ENCODE data around the gene TRIP11.
"Not testable (repeated sequence)": the region's sequence is repeated elsewhere in the genome, so short reads cannot be mapped to it uniquely, and the experiment has no call there.

The TRIP11 gene
- 41.2 to 115 reads per million in 2 donors for total RNA-seq

DNA sequence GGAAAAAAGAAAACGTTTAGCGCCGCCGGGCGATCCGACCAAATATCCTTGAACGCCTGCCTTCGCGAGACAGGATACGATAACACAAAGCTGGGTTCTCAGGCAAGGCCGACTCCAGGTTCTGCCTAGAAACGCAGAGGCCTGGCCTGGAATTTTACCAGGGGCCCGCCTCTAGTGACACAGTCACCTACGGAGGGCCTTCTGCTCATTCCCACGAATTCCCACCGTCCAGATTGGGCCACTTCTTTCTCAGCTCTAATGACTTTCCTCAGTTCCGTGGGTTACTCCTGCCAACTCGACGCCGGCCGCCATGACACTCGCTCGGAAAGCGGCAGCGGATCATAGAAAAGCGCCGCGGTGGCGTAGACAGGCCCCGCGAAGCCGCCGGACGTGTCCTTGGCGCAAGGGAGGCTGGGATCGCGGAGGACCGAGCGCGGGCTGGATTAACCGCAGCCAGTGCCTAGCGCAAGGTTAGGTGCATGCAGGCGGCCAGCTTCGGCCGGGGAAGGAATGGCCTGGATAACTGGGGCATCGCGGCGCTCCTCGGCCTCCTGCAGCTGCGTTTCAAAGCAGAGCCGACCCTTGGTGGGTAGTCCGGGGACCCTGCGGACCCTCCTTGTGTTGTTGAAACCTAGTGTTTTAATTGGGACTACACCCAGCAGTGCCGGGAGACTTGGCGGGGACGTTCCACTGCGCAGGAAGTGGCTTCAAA is at the start of gene TRIP11:
Gene TRIP11, minus strand, starts transcription at position 341 of the 712 bp plus-strand sequence. CDS start 374 bp downstream, outside the sequence.
- peak; percentile 82 to 98 (median 91) for DNase-seq

DNA sequence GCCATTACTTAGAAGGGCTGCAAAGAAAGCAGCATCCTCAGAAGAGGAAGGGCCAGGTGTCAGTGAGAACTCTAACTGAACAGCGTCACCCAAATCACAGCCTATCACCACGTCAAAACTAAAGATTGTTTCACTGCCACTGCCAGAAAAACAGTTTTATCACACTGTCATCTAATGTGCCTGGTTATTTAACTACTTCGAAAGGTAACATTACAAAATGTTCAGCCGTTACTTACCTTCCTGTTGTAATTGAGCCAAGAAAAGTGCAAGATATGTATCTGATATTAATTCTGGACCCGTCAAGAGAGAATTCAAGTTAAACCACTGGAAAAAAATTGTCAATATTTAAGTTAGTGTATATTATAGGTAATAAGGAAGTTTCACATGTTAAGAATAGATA is 48.6 kb upstream of the TRIP11 start:
- no peak for DNase-seq

GRCh38 chr14:92074555-92074954 is 34.7 kb upstream of the TRIP11 start:
- DNase-seq = no peak

GRCh38 chr14:92058006-92058917 is 18.4 kb upstream of the TRIP11 start:
- no peak for DNase-seq

DNA sequence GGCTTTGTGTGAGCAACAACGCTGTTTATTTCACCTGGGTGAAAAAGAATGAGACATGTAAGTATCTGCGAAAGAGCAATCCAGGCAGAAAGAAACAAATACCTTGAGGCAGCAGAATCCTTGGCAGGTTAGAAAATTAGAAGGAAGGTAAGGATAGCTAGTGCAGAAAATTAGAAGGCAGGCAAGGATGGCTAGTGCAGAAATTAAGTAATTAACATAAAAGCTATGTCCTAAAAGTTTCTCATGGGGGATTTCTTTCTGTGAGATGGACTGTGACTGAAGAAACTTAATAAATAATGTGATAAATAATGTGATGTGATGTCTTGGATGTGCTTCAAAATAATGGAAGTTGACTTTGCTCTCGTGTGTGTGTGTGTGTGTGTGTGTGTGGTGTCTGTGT is 9.9 kb upstream of the TRIP11 start:
- DNase-seq = no peak

GRCh38 chr14:92049221-92049620 is 9.4 kb upstream of the TRIP11 start:
- DNase-seq = not testable (repeated sequence)

GRCh38 chr14:92045904-92046303 is 6.0 kb upstream of the TRIP11 start:
- peak in 1 of 5 experiments; percentile 10 for DNase-seq

- not testable (repeated sequence) for DNase-seq
These were observed 1.9 kb upstream of the TRIP11 start for GRCh38 chr14:92041766-92042165.

DNA sequence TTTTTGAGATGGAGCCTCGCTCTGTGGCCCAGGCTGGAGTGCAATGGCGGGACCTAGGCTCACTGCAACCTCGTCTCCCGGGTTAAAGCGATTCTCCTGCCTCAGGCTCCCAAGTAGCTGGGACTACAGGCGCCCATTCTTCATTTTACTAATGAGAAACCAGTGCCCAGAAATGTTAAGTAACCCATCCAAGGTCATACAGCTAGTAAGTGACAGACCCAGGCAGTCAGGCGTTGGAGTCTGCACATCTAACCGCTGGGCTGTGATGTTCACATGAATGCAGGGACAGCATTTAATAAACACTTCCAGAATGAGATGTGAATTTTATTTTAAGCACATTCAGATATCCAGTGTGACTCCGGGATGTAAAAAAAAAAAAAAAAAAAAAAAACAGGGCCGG is 1.3 kb upstream of the TRIP11 start:
- peak in 1 of 5 experiments; percentile 14 for DNase-seq

- peak in 1 of 5 experiments; percentile 57 for DNase-seq
These were observed 682 bp upstream of the TRIP11 start for GRCh38 chr14:92040431-92041051.

DNA sequence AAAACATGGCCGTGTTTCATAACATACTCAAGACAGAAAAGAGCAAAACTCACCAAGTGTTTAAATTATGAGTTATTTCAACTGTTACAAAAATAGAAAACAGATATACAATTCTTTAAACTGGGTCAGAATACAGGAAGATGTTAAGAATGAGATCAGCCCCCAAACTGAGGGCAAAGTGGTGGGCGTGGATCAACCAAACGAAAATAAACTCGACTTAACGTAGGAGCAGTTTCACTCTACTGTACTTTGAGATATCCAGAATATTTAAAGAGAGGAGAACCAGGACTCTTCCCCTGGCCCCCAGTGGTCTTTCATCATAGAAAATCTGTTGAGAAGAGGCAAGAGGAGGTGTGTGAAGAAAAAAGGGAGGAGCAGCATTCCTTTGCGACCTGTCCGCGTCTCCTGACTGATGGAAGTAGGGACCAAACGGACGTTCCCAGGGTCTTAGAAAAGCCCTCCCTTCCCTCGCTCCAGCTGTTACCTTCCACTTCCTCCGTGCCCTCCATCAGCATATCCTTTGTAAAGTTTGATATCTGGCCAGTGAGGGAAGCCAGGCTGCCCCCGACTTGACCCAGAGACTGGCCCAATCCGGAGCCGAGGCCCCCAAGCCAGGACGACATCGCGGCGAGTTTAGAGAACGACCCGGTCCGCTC is 668 bp downstream of the TRIP11 start:
- DNase-seq = peak in 2 of 5 experiments; percentile 7 to 33

- no peak for DNase-seq
These were observed 1.9 kb downstream of the TRIP11 start for GRCh38 chr14:92037989-92038388.

DNA sequence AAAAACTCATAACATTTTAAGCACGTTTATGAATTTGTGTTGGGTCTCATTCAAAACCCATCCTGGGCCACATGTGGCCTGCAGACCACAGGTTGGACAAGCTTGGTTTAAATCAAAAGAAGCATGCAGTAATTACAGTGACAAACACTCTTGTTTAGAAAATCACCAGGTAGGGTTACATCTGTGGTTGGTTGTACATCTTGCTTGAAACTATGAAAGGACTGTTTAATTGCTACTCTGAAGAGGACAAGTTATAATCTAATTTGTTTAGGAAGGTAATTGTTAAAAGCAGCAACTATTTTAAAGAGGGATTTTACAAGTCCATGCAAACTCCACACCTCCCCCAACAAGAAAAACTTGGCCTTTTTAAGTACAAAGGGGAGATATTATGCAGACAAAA is 4.0 kb downstream of the TRIP11 start:
- DNase-seq = no peak

- no peak for DNase-seq
These were observed 5.8 kb downstream of the TRIP11 start for GRCh38 chr14:92033906-92034687.

GRCh38 chr14:92033433-92033832 is 6.4 kb downstream of the TRIP11 start:
- DNase-seq = no peak

- no peak for DNase-seq
These were observed 13.2 kb downstream of the TRIP11 start for GRCh38 chr14:92026548-92027190.

DNA sequence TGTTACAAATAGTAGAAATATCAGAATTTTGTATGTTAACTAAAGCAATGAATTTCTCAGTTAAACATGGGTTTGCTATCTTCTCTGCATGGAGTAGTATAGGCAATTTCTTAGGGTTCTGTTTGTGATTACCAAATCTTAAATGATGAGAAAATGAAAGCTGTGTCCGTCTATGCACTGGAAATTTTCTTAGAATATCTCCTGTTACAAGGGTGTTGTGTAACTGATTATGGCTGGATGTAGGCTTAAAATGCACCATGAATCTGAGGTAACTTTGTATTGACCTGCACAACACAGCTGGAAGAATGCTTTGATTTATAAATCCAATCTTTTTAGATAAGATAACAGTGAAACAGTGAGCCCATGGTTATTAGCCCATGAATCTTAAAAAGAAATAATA is 17.8 kb downstream of the TRIP11 start:
- DNase-seq = no peak

- DNase-seq = no peak
These were observed 18.3 kb downstream of the TRIP11 start for GRCh38 chr14:92021523-92021922.

DNA sequence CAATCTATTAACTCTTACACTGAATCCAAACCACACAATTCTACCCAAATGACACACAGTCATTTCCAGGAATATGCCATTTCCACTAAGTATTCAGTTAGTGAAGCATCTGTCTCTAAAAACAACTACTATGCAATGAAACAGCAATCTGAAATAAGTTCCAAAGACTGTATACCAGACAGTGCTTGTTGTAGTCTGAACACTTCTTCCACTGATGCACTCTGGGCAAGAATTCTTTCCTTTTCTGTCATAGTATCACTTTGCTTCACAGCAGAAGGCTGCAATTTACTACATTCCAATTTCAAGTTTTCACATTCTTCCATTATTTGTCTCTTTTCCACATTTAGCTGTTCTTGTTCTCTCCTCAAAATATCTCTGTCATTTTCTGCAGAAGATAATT is 25.8 kb downstream of the TRIP11 start:
- DNase-seq = no peak

DNA sequence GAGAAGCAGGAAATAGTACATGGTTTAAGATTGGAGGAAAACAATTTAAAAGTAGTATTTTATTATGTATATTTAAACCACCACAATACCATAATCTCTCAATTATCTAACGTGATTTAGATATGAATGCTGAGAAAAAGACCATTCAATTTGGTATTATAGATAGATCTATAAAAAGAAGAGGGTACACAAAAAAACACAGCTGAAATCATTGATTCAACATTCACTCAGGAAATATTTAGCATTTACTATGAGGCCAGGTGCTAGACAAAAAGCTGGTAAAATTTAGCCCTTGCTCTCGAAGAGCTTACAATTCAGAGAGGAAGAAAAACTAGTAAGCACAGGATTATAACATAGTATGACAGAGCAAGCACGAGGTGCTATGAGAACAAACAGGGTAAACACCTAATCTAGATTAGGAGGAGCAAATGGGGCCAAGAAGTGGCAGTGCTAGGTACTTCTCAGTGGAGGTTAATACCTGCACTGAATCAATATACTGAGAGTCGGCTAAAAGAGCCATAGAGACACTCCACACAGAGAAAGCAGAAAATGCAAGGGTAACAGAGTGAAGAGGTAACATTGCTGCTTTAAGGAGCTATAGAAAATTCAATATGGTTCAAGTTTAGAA is 27.6 kb downstream of the TRIP11 start:
- no peak for DNase-seq

DNA sequence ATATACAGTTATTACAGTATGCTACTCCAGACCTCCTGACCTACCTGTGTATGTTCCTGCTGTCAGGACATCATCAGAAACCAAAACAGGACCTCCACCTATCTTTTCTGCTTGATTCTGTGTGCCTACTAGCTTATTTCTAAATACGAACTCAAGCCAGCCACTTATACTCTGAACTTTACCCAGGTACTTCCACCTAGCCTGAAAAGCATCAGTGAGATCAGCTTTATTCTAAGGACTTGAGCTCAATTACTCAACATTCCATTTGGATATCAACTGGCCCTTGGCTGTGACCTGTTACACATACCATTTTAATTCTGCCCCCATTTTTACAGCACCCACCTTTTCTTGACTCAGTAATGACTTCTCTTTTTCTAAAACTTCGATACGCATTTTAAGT is 29.2 kb downstream of the TRIP11 start:
- DNase-seq = no peak
